SU-DHL-6 (cell line): Measurements from ENCODE around the gene ZZZ3.

Source experiments
- CTCF ChIP-seq: fragments of 200-600 bp; sonication (generic); IDR thresholded peaks from one replicate; pipeline ENCODE4 v1.5.1; 2017; ENCODE audit warnings: antibody characterized with exemption, mild to moderate bottlenecking, low read length, moderate library complexity; ENCODE audit not compliant: insufficient read depth, poor library complexity, severe bottlenecking
- EZH2phosphoT487 ChIP-seq: fragments of 200-600 bp; sonication (generic), shearing (Covaris generic); conservative IDR thresholded peaks from 2 replicates; pipeline ENCODE4 v1.6.1; 2018; ENCODE audit warnings: mild to moderate bottlenecking, antibody characterized with exemption, low read length, moderate library complexity, mixed read lengths

GRCh38 chr1:77725706-77726105 is 43.2 kb upstream of the ZZZ3 start:
- TF ChIP-seq CTCF, result no peak
- no peak for TF ChIP-seq EZH2phosphoT487
